Panc1 (cell line): ENCODE data around the gene DLX3. TPM values are rescaled to one million over a fixed set of nuclear protein-coding genes. Genes with fewer than 3 reads are reported as not detected.

Experiments
- ATAC-seq: fragments of 200-7000 bp; cut with Tn5 transposase; 2 replicates; pipeline ENCODE4 v1.9.1; 2020; ENCODE audit warnings: mild to moderate bottlenecking, moderate library complexity
- BruUV-seq: library from RNA; stranded (reverse); fragments of 400-500 nt; replicated peaks from 2 replicates; lab custom pipeline; 2021; lab: Mats Ljungman, UMichigan
- CTCF ChIA-PET: fragments of 300-600 bp; sonication (Branson Sonifier 250); formaldehyde crosslinking; loops from one replicate; lab custom pipeline; 2022; ENCODE audit warnings: antibody characterized with exemption; lab: Charles Lee
- POLR2A ChIA-PET: fragments of 300-600 bp; sonication (Branson Sonifier 250); formaldehyde crosslinking; loops from one replicate; lab custom pipeline; 2022; ENCODE audit warnings: antibody characterized with exemption; lab: Charles Lee
- DNase-seq: peaks from one replicate; pipeline ENCODE4 v3.0.0-alpha.2; 2010; ENCODE audit warnings: low read depth, low spot score
- H3K27ac ChIP-seq: 2 replicates; pipeline ENCODE4 v1.5.1; 2011; ENCODE audit warnings: mild to moderate bottlenecking, low read length, inconsistent platforms
- H3K27me3 ChIP-seq: fragments of 200-500 bp; sonication (Bioruptor generic); 2 replicates; pipeline ENCODE4 v1.6.0; 2014; ENCODE audit warnings: low read length, inconsistent platforms; ENCODE audit not compliant: control insufficient read depth, insufficient read depth
- H3K36me3 ChIP-seq: fragments of 200-500 bp; sonication (Bioruptor generic); 2 replicates; pipeline ENCODE4 v1.5.1; 2014; ENCODE audit warnings: inconsistent platforms, mild to moderate bottlenecking, low read length, moderate library complexity; ENCODE audit not compliant: control insufficient read depth, insufficient read depth
- H3K4me1 ChIP-seq: 2 replicates; pipeline ENCODE4 v1.5.1; 2011; ENCODE audit warnings: inconsistent platforms, mild to moderate bottlenecking, low read length, moderate library complexity; ENCODE audit not compliant: control insufficient read depth, insufficient read depth
- H3K4me3 ChIP-seq, 2 experiments: 2 replicates each; pipeline ENCODE4 v1.5.1; 2011 to 2012; ENCODE audit warnings: low read depth in 2 of 2, low read length in 2 of 2, mild to moderate bottlenecking in 2 of 2, inconsistent platforms in 1 of 2, moderate library complexity in 1 of 2
- H3K9me3 ChIP-seq: fragments of 200-500 bp; sonication (Bioruptor generic); 2 replicates; pipeline ENCODE4 v1.5.1; 2014; ENCODE audit warnings: low read depth, mild to moderate bottlenecking, inconsistent platforms, low read length, moderate library complexity; ENCODE audit not compliant: control insufficient read depth, insufficient read depth
- POLR2AphosphoS5 ChIP-seq: IDR thresholded peaks from 2 replicates; pipeline ENCODE4 v1.6.1; 2012; ENCODE audit warnings: mild to moderate bottlenecking, low read depth, low read length, moderate library complexity
- SIN3A ChIP-seq: IDR thresholded peaks from 2 replicates; pipeline ENCODE4 v1.6.1; 2012; ENCODE audit warnings: low read depth, mild to moderate bottlenecking, low read length, moderate library complexity, borderline replicate concordance; ENCODE audit not compliant: insufficient read depth
- TCF7L2 ChIP-seq: IDR thresholded peaks from 2 replicates; pipeline ENCODE4 v1.6.1; 2011; ENCODE audit warnings: mild to moderate bottlenecking, low read depth, low read length, inconsistent platforms
- in situ Hi-C: cut with HindIII; loops from 2 replicates; pipeline ENCODE4 v1.10.0; 2016; ENCODE audit warnings: low sequenced_read_pairs, low pct_unique_long_range_greater_than_20kb
- intact Hi-C: fragments of 100-400 bp; cut with micrococcal nuclease; formaldehyde crosslinking; loops from one replicate; pipeline ENCODE4 v1.10.0; 2022; ENCODE audit not compliant: unreplicated experiment
- total RNA-seq: library from RNA; stranded (reverse); gene quantifications from one replicate; pipeline ENCODE4 v1.2.1, GENCODE V29; 2021; ENCODE audit not compliant: unreplicated experiment
- TF ChIP-seq, protein P1 (sequence below): fragments of 450-650 bp; IDR thresholded peaks from 2 replicates; pipeline ENCODE4 v1.5.1; 2017; ENCODE audit warnings: mild to moderate bottlenecking
- TF ChIP-seq, protein P2 (sequence below), 2 experiments: IDR thresholded peaks; 2 replicates each; pipeline ENCODE4 v1.6.1; 2011 to 2012; ENCODE audit warnings: low read depth in 2 of 2, control low read depth in 1 of 2, low read length in 1 of 2, mild to moderate bottlenecking in 1 of 2, moderate library complexity in 1 of 2; ENCODE audit not compliant: insufficient read depth in 1 of 2

DLX3 gene
- total RNA-seq, 1 experiment from 2014 or later: 2.9 TPM

DNA sequence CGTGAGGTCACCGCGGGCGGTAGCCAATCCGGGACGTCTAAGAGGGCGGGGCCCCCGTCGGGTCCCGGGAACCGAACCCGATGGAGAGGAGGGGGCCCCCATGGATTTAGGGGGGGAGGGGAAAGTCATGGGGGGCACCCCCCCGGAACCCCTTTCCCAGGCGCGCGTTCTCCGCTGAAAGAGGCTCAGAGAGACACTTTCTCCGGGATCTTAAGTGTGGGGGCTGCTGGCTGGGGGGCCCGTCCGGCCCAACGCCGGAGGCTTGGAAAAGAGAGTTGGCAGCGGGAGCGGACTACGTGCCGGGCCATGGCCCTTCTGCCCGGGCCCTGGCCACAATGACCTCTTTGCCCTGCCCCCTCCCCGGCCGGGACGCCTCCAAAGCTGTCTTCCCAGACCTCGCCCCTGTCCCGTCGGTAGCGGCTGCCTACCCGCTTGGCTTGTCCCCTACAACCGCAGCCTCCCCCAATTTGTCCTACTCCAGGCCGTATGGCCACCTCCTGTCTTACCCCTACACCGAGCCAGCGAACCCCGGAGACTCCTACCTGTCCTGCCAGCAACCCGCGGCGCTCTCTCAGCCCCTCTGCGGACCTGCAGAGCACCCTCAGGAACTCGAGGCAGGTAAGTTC, 25.8 kb downstream of the DLX3 start, which contains the start of gene DLX4:
Gene DLX4 (plus strand): TSS at position 57 of the 626 bp plus-strand sequence. CDS start 279 bp downstream, at position 336.
- in situ Hi-C loops: no loop called here
- peak within 1 kb of the TSS; percentile 88 to 89 for H3K4me3 ChIP-seq
- POLR2A ChIA-PET: no interaction called here
- H3K36me3 ChIP-seq: no peaks in the 10 kb centered on the region
- peaks cover 15% of the 10 kb centered on the region for H3K27me3 ChIP-seq
- no peak for DNase-seq
- H3K27ac ChIP-seq: peak within 1 kb of the TSS; percentile 86
- no peaks in the 10 kb centered on the region for H3K9me3 ChIP-seq
- no peak for TF ChIP-seq POLR2AphosphoS5
- TF ChIP-seq TCF7L2: no peak
- TF ChIP-seq SIN3A: no peak
- TF ChIP-seq, protein P1, sequence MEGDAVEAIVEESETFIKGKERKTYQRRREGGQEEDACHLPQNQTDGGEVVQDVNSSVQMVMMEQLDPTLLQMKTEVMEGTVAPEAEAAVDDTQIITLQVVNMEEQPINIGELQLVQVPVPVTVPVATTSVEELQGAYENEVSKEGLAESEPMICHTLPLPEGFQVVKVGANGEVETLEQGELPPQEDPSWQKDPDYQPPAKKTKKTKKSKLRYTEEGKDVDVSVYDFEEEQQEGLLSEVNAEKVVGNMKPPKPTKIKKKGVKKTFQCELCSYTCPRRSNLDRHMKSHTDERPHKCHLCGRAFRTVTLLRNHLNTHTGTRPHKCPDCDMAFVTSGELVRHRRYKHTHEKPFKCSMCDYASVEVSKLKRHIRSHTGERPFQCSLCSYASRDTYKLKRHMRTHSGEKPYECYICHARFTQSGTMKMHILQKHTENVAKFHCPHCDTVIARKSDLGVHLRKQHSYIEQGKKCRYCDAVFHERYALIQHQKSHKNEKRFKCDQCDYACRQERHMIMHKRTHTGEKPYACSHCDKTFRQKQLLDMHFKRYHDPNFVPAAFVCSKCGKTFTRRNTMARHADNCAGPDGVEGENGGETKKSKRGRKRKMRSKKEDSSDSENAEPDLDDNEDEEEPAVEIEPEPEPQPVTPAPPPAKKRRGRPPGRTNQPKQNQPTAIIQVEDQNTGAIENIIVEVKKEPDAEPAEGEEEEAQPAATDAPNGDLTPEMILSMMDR: no peak
- TF ChIP-seq, protein P2, sequence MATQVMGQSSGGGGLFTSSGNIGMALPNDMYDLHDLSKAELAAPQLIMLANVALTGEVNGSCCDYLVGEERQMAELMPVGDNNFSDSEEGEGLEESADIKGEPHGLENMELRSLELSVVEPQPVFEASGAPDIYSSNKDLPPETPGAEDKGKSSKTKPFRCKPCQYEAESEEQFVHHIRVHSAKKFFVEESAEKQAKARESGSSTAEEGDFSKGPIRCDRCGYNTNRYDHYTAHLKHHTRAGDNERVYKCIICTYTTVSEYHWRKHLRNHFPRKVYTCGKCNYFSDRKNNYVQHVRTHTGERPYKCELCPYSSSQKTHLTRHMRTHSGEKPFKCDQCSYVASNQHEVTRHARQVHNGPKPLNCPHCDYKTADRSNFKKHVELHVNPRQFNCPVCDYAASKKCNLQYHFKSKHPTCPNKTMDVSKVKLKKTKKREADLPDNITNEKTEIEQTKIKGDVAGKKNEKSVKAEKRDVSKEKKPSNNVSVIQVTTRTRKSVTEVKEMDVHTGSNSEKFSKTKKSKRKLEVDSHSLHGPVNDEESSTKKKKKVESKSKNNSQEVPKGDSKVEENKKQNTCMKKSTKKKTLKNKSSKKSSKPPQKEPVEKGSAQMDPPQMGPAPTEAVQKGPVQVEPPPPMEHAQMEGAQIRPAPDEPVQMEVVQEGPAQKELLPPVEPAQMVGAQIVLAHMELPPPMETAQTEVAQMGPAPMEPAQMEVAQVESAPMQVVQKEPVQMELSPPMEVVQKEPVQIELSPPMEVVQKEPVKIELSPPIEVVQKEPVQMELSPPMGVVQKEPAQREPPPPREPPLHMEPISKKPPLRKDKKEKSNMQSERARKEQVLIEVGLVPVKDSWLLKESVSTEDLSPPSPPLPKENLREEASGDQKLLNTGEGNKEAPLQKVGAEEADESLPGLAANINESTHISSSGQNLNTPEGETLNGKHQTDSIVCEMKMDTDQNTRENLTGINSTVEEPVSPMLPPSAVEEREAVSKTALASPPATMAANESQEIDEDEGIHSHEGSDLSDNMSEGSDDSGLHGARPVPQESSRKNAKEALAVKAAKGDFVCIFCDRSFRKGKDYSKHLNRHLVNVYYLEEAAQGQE (IDR thresholded peaks at IDR 0.05; ENCODE audit: insufficient read depth in 1 of 2, low read depth in 2 of 2, low read length in 1 of 2): no peak
- H3K4me1 ChIP-seq: peaks cover 16% of the 10 kb centered on the region
- CTCF ChIA-PET: no interaction called here
- no TSS peak for BruUV-seq
- intact Hi-C loops: no loop called here
- ATAC-seq: peak; percentile 36

DNA sequence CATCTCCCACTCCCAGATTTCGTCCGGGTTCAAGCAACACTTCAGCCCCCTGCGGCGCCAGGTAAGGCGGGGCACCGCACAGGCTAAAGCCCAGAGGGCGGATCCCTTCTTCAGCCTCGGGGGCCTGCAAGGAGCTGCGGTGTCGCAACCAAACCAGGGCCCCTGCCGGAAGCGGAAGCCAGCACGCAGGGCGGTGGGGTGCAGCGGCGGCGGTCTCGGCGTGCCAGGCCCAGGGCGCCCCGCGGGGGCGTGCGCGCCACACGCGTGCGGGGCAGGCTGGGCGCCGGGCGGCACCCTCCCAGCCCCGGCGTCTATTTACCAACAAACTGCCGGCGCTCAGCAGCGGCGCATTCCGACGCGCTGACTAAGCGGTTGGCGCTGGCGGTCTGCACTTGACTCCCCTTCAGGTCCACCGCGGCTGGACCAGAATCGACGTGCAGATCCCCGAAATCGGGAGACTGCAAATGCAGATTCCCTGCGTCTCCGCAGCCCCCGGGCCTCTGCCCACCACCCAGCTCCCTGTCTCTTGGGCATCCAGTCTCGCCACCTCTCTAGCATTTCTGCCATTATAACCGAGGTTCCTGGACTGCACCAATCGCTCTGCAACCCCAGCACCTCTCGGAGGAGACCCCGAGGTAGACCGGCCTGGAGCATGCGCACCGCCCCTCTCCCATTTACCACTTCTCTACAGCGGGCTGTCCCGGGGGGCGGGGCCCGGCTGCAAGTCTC, 26.5 kb downstream of the DLX3 start:
- Histone ChIP-seq H3K4me3 (peak overlapping the region; percentile 88 to 89), H3K4me1 (peaks cover 16% of the 10 kb centered on the region), H3K9me3 (no peaks in the 10 kb centered on the region), H3K27ac (peak overlapping the region; percentile 86), H3K27me3 (peaks cover 15% of the 10 kb centered on the region), H3K36me3 (no peaks in the 10 kb centered on the region)
- intact Hi-C loops: no loop called here
- BruUV-seq: no TSS peak
- ChIA-PET CTCF (no interaction called here), POLR2A (no interaction called here)
- in situ Hi-C loops: no loop called here
- TF ChIP-seq SIN3A (peak; percentile 90; the same call in 1 of the 2 replicates), TCF7L2 (0 out of 2 replicates have a peak, but pooled peaks have one; percentile 50), POLR2AphosphoS5 (no peak)
- TF ChIP-seq, protein P1: no peak
- ATAC-seq: peak; percentile 93
- DNase-seq: no peak
